Measurements from ENCODE around the gene MEGF8. TPM values are rescaled to one million over a fixed set of nuclear protein-coding genes. Genes with fewer than 3 reads are reported as not detected.

The MEGF8 gene
- total RNA-seq, 3 donors from 2014 or later (not counting 1 experiment from before 2014, with no cell fraction given): 8.1 to 11.3 (median 10.5) TPM

DNA sequence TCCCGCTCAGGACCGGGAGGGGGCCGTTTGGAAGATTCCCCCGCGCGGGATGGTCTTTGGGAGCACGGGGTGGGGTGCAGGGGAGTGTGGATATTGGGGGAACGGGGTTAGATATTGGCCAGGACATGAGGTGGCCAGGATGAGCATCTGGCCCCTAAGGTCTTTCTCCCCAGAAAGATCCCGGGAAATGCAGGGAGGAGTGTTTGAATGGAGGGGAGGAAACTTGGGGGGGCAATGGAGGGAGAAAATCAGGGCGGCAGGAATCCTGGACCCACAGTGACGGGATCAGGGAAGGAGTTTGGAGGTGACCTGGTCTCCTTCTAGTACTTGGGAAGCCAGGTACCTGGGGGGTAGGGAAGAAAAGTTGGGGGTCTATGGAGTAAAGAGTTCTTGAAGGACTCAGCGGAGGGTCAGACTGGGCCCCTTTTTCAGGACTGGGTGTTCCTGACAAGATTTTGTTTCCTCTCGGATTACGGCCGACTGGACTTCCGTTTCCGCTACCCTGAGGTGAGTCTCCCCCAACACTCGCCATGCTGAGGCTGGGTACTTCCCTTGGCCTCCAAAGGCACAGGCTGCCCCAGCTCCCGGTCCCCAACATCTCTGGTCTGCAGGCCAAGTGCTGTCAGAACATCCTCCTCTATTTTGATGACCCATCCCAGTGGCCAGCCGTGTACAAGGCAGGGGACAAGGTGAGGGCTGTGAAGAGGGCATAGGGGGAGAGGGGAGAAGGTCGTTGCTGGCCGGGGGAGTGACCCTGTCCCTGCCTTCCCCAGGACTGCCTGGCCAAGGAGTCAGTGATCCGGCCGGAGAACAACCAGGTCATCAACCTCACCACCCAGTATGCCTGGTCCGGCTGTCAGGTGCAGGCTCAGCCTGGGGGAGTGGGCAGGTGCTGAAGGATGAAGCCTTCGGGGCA lies 11.3 kb upstream of the MEGF8 start:
- H3K27ac ChIP-seq (ENCODE audit: low read length): no peak overlapping the region
- H3K4me1 ChIP-seq (ENCODE audit: control insufficient read depth, insufficient read depth, low read length): peaks cover 36% of the 10 kb centered on the region
- H3K4me3 ChIP-seq (ENCODE audit: low read length): no peak overlapping the region
- Mint-ChIP-seq H3K9me3 (no peaks in the 10 kb centered on the region), H3K27me3 (ENCODE audit: low read depth in 2 of 2) (peaks cover 23 to 39% of the 10 kb centered on the region in 2 donors), H3K4me1 (peaks cover 23 to 34% of the 10 kb centered on the region in 2 donors), H3K36me3 (no peaks in the 10 kb centered on the region), H3K4me3 (peak overlapping the region; percentile 49), H3K27ac (no peak overlapping the region)
- TF ChIP-seq CTCF (IDR thresholded peaks at IDR 0.05): no peak
- ATAC-seq: no peak
- H3K27me3 ChIP-seq (ENCODE audit: control insufficient read depth, insufficient read depth, low read length): peaks cover 25% of the 10 kb centered on the region
- no peaks in the 10 kb centered on the region for H3K9me3 ChIP-seq (ENCODE audit: control insufficient read depth, insufficient read depth, low read length)
- H3K36me3 ChIP-seq (ENCODE audit: control insufficient read depth, insufficient read depth, low read length): no peaks in the 10 kb centered on the region
- WGBS (ENCODE audit: insufficient coverage): 32% methylated on average over 24 of the region's 26 CpGs
- DNase-seq: no peak
- intact Hi-C loops (cut with micrococcal nuclease): no loop called here

DNA sequence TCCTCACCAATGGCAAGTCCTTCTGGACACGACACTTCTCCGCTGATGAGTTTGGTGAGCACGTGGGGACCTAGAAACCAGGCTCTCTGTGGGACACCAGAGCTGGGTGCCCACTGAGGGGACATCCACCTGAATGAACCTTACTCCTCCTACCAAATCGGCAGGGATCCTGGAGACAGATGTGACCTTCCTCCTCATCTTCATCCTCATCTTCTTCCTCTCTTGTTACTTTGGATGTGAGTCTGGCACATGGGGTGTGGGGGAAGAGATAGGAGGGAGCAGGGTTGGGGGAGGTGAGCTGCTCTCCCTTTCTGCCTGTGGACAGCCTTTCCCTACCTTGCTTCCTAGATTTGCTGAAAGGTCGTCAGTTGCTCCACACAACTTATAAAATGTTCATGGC lies 10.4 kb upstream of the MEGF8 start:
- H3K4me3 Mint-ChIP-seq: peak overlapping the region; percentile 25
- Histone ChIP-seq H3K36me3 (ENCODE audit: control insufficient read depth, insufficient read depth, low read length) (no peaks in the 10 kb centered on the region), H3K9me3 (ENCODE audit: control insufficient read depth, insufficient read depth, low read length) (no peaks in the 10 kb centered on the region), H3K27ac (ENCODE audit: low read length) (no peak overlapping the region), H3K27me3 (ENCODE audit: control insufficient read depth, insufficient read depth, low read length) (peaks cover 25% of the 10 kb centered on the region), H3K4me3 (ENCODE audit: low read length) (no peak overlapping the region), H3K4me1 (ENCODE audit: control insufficient read depth, insufficient read depth, low read length) (peaks cover 36% of the 10 kb centered on the region)
- peaks cover 23 to 34% of the 10 kb centered on the region in 2 donors for H3K4me1 Mint-ChIP-seq
- no peak for ATAC-seq
- no peaks in the 10 kb centered on the region for H3K9me3 Mint-ChIP-seq
- peaks cover 23 to 39% of the 10 kb centered on the region in 2 donors for H3K27me3 Mint-ChIP-seq (ENCODE audit: low read depth in 2 of 2)
- H3K36me3 Mint-ChIP-seq: no peaks in the 10 kb centered on the region
- WGBS (ENCODE audit: insufficient coverage): 92% methylated on average over 4 of the region's 5 CpGs
- H3K27ac Mint-ChIP-seq: no peak overlapping the region
- DNase-seq: no peak
- TF ChIP-seq CTCF (IDR thresholded peaks at IDR 0.05): no peak
- intact Hi-C loops (cut with micrococcal nuclease): no loop called here

- H3K4me3 Mint-ChIP-seq: peak overlapping the region; percentile 22
- peak overlapping the region in 1 of 2 donors; percentile 8 for H3K27ac Mint-ChIP-seq
These were observed 8.9 kb upstream of the MEGF8 start for GRCh38 chr19:42316223-42317211.

More at GRCh38 chr19:42316223-42317211, 8.9 kb upstream of the MEGF8 start:
- DNase-seq: no peak
- no peak for TF ChIP-seq CTCF (IDR thresholded peaks at IDR 0.05)
- no peak overlapping the region for H3K27ac ChIP-seq (ENCODE audit: low read length)
- no peaks in the 10 kb centered on the region for H3K9me3 ChIP-seq (ENCODE audit: control insufficient read depth, insufficient read depth, low read length)
- peaks cover 15 to 31% of the 10 kb centered on the region in 2 donors for H3K27me3 Mint-ChIP-seq (ENCODE audit: low read depth in 2 of 2)
- ATAC-seq: peak; percentile 53 to 58 (median 53)
- no peaks in the 10 kb centered on the region for H3K9me3 Mint-ChIP-seq
- H3K36me3 ChIP-seq (ENCODE audit: control insufficient read depth, insufficient read depth, low read length): no peaks in the 10 kb centered on the region
- H3K36me3 Mint-ChIP-seq: no peaks in the 10 kb centered on the region
- peaks cover 36% of the 10 kb centered on the region for H3K4me1 ChIP-seq (ENCODE audit: control insufficient read depth, insufficient read depth, low read length)
- peaks cover 23 to 34% of the 10 kb centered on the region in 2 donors for H3K4me1 Mint-ChIP-seq
- H3K4me3 ChIP-seq (ENCODE audit: low read length): no peak overlapping the region
- intact Hi-C loops (cut with micrococcal nuclease): no loop called here
- peaks cover 23% of the 10 kb centered on the region for H3K27me3 ChIP-seq (ENCODE audit: control insufficient read depth, insufficient read depth, low read length)
- 26% methylated on average over 27 of the region's 28 CpGs for WGBS (ENCODE audit: insufficient coverage)
